Activated T-cell treated with anti-CD3 and anti-CD28 coated beads for 24 hours (primary cell): Measurements from ENCODE around the gene KLHDC10.
"Not testable (repeated sequence)": the region's sequence is repeated elsewhere in the genome, so short reads cannot be mapped to it uniquely, and the experiment has no call there.

ENCODE experiments used
- DNase-seq: peaks from one replicate; pipeline ENCODE4 v3.0.0-alpha.2; 2020; ENCODE audit warnings: low read depth

KLHDC10 gene

DNA sequence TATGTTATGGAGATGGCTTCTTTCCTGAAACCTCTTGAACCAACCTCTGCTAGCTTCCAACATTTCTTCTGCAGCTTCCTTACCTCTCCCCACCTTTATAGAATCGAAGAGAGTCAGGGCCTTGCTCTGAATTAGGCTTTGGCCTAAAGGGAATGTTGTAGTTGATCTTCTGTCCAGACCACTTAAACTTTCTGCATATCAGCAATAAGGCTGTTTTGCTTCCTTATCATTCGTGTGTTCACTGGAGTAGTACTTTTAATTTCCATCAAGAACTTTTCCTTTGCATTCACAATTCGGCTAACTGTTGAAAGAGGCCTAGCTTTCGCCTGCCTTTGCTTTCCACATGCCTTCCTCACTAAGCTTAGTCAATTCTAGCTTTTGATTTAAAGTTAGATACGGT is 48.0 kb downstream of the KLHDC10 start:
- DNase-seq = no peak

DNA sequence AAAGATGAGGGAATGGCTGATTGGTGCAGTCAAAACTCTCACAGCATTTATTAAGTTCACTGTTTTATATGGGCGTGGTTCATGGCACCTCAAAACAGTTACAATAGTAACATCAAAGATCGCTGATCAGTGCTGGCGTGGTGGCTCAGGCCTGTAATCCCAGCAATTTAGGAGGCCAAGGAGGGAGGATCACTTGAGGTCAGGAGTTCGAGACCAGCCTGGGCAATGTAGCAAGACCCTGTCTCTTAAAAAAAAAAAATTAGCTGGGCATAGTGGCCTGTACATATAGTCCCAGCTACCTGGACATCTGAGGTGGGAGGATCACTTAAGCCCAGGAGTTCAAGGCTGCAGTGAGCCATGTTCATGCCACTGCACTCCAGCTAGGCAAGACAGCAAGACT is 48.5 kb downstream of the KLHDC10 start:
- no peak for DNase-seq

DNA sequence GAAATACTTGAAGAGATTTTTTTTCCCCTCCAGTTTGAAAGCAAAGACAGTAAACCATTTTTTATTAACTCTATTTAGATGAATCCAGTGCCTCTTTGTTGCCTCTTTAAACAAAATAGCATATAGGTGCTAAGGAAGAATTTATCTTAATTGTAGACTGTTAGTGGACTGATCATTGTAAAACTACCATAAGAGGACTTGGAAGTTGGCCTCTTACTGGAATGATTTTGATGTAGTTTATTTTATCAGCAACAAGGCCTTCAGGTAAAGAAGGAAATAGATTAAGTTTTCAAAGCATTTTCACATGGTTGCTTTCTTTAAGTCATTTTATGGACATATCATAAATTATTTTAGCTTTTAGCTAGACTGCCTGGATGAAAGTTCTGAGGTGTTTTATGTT is 53.2 kb downstream of the KLHDC10 start:
- no peak for DNase-seq

DNA sequence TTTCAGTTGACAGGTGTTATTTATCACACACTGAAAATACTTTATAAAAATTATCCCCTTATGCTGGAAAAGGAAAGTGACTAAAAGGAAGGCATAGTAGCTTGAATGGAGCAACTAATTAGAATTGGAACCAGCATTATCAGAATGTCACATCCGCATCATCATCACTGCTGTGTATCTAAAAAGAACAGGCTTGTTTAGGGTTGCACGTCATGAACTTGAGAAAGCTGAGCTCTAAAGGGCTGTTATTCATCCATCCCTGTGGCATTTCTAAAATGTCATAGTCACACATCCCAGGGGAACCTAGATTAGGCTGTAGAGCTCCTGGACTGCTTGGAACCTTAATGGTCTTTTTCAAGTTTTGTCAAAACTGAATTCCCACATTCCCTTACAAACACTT is 54.4 kb downstream of the KLHDC10 start:
- no peak for DNase-seq

DNA sequence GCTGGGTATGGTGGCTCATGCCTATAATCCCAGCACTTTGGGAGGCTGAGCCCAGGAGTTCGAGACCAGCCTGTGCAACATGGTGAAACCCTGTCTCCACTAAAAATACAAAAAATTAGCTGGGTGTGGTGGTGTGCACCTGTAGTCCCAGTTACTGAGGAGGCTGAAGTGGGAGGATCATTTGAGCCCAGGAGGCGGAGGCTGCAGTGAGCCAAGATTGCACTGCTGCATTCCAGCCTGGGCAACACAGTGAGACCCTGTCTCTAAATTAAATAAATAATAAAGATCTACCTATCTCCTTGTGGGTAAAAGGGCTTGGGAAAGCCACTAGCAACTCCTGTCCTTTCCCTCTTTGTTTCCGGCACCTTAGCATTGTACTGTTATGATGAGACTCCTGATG is 56.5 kb downstream of the KLHDC10 start:
- DNase-seq = not testable (repeated sequence)

DNA sequence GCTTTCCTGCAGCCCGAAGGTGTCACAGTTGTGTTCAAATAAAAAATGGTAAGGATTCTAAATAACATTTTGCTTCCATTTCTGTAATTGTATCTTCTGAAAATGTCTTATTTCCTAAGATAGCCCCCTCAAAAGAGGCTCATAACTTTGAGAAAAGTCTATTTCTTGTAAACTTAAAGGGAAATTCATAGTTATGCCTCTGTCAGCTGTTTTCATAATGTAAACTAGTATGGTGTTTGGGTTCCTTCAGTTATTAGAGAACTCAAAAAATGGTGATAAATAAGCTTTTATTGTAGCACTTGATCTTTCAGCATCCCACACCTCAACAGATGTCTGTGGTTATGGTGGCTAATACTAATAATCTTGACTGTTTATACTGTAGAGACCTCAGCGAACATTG is 57.1 kb downstream of the KLHDC10 start:
- DNase-seq = no peak

DNA sequence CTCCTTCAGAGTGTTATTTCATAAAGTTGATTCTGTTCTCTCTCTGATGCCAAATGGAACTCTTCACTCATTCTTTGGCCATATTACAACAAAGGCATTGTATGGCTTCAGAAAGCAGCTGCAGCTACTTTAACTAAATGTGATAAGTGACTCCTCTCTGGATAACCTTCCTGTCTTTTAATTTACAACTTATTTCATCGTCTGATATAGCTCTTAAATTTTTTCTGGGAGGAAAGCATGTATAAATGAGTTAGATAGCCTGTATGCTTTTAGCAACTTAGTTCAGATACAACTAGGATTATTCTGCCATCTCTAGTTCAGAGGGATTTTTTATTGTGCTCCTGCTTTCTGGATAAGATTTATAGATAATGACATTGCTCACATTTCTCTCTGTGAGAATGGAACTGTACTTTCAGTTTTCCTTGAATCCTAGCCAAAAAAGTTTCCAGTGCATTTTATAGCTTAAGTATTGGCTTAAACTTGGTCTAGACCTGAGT is 57.5 kb downstream of the KLHDC10 start:
- DNase-seq = no peak

DNA sequence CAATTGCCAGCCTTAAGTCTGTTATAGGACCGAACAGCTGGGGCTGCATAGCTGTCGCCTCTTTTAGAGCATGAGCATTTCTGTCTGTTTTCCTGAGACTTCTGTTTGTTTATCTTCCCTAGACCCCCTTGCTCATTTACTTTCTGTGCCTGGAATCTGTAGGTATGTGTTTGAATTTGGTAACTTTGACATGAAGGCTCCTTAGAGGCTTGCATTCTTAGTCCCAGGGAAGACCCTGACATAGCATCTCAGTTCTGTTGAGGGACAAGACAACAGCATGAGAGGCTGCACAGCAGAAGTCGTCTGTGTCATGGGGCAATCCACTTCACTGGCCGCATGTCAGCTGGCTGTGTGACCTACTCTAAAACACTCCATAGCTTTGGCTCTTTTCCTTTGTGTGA is 58.7 kb downstream of the KLHDC10 start:
- no peak for DNase-seq

DNA sequence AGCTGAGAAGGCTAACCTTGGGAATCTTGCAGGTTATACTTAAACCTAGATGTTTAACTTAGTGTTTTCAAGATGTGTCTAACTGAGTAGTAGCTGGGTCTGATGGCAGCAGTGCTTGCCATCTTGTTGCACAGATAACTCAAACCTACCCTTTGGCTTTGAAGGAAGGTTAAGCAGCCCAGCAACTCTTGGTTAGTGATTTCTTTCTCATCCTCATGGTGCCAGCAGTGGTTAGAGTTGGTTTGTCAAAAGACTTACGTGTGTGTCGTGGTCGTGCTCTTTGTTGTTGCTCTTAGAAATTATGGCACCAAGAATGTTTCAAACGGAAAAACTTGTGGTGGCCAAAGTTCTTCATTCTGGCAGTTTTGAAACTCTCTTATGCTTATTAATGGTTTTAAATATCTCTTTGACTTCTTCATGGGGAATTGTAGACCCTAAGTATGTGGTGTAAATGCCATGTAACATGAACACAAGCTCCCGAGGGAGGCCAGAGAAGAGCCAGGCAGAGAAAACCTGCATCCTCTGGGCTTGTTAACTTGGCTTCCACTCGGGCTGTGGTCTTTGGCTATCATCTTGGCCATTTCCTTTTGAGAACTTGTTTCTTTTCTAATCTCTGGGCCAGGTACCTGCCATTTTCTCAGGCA is 61.0 kb downstream of the KLHDC10 start:
- DNase-seq = no peak

DNA sequence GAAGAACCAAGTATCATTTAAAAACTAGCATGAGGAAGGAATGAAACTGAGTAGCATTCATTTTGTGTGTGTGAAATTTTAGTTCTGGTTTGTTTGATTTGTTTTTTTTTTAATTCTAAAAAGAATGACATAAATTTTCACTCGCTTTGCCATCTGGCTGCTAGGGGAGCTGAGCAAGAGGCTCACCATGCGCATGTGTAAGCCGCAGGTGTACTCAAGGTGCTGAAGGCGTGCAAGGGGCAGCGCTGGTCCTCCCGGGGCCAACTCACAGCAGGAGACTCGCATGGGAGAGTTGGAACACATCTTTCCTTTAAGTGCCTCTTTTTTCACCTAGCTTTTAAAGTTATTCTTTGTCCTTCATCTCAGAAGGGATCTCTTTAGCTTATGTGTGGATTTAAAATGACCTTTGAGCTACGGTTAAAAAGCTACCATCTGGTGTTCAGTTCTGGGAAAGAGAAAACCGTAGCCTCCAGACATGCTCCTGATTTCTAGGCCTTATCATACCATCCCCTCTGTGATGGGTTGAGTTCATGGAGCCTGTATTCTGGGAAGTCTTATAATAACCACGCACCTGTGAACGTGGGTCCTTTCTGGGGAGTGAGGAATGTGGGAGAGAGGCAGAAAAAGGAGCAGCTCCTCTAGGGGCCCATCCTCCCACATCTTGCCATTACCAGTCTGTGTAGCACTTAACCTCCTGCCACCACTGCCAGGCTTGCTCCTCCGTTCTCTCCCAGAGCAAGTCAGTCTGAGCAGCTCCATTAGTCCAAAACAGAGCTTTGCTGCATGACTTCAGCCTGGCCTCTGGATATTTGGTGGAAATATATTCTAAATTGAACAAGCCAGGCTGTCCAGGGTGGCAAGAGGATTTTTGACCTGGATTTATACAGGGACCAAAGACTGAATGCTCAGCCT is 61.9 kb downstream of the KLHDC10 start:
- DNase-seq = no peak

DNA sequence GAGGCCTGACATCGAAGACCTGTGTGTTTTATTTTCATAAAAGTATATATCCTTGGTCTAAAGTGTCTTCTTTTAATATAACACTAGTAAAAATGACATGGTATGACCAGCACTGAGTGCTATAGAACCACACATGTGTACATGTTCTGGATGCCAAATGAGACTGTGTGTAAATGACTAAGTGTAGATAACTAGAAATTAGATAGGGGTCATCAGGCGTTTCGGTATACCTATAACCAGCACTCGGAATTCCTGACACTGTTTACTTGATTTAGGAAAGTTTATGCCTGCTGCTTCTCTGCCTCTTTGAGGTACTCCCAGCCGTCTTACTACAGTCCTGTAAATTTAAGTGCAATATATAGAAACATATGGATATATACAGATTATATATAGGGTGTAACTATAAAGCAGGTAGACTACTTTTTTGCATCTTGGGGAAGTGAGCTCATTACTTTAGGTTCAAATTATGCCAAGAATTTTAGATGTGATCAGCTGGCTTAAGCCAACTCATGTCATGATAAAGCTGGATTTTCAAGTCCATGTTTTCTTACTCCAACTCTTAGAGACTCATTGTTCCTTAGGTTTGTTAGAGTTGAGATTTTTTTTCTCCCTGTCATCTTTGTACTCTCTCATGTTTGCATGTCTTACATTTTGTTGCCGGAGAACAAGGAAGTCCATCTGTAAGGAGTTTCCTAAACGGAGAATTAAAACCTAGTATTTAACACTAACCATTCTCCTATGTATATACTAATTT is 62.9 kb downstream of the KLHDC10 start:
- DNase-seq = no peak

DNA sequence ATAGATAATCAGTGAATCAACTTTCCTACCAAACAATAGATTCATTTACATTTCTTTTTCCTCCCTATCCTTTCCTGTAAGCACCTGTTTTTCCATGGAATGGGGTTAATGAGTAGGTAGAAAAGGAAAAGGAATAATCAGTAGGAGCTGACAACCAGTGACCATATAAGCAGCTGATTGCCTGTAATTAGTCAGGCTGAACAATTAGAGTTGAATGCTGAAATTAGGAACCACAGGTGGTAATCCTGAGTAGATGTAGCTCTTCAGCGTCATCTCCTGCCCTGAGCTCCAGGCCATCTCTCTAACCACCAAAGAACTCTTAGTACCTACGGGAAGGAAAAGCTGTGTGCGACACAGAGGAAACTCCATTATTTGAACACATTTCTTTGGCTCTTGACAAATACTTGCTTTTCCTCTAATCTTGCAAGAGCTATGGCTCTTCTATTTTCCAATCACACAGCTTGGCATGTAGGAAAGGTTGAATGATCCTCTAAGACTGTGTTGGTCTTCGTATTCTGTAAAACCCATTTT is 63.8 kb downstream of the KLHDC10 start:
- DNase-seq = no peak

DNA sequence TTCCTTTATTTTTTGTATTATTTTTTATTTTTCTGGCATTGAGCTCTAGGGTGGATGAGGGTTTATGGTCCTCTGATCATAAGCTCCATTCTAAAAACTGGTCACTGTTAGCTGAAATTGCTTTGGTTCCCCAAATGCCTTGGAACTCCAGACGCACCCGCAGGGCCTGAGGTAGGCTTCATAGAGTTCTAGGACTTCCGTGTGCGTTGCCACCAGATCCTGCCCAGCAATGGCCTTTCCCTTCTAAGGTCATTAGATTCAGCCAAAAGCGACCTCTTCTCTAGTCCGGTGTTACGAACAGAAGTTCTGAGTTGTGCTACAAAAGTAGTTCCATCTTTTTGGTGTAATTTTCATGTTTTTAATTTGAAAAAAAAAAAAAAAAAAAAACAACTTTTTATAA is 64.4 kb downstream of the KLHDC10 start:
- DNase-seq = no peak

DNA sequence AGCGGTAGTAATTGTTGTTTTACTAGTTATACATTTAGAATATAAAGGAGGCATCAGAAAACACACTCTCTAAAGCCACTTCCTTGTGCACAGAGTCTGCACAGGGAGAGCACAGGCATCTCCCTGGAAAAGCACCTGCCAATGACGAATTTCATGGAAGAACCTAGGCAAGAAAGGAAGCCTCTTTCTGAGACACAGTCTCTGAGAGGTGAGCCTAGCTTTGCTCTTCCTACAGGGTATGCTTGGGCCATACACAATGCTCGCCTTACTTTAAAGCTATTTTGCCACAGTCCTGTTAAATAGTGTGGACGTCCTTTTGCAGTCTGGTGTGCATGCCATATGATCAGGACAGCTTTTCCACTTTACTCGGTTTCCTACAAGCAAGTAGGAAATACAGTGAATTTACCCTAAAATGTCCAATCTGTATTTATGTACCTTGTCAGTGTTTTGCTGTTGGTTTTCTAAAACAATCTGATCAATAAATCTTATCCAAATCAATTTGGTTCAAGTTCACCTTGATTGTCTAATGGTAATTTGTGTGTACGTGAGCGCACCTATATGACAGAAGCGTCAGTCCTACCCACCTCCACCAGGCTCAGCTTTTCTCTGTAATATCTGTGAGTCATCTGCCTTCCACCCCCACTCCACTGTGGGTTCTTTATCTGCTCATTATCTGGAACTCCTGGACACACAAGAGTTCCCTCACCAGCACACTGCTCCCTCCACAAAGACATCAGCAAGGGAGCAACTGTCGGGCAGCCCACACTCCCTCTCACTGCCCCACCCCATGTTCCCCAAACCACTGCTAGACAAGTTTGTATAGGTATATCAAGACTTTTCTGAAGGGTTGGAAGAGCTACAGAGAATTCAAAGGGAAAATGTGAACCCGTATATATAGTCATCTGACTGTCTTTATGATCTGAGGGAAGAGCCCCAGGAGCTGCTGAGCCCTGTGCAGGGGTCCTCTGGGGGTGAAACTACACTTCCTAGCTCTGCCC is 65.2 kb downstream of the KLHDC10 start:
- no peak for DNase-seq

DNA sequence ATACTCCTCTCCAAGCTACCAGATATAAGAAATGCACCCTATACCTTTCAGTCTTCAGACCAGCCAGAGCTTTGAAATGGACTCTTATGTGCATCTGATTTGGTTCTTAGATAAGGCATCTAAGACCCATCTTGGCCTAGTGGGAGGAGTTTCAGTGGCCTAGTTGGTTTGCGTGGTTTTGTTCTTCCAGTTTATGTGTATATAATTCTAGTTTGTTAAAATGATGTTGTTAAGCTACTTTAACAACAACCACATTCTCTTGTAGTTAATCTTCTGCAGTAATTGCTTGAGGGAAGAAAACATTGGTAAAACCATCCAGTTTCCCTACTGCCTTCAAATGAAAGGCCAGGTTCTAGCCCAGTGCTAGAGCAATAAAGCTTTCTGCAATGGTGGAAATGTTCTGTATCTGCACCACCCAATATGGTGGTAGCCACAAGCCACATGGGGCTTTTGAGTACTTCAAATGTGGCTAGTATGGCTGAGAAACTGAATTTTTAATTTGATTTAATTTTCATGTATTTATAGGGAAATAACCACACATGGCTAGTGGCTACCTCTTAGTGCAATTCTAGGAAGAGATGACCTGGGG is 66.3 kb downstream of the KLHDC10 start:
- DNase-seq = no peak

DNA sequence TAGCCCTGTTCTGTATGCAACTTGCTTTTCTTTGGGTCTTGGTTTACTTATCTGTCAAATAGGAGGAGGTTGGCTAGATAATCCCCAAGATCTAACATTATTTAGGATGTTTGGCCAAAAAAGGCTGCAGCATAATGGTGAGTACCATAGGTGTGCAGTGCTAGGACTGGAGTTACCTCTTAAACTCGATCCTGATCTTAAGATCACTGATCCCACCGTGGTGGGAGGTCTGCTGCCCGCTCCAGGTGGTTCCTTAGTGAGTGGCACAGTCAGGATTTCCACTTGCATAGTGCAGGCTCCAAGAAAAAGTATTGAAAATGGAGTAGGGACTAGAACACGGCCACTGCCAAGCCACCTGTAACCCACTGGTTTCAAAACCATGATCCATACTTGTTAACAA is 66.9 kb downstream of the KLHDC10 start:
- no peak for DNase-seq

DNA sequence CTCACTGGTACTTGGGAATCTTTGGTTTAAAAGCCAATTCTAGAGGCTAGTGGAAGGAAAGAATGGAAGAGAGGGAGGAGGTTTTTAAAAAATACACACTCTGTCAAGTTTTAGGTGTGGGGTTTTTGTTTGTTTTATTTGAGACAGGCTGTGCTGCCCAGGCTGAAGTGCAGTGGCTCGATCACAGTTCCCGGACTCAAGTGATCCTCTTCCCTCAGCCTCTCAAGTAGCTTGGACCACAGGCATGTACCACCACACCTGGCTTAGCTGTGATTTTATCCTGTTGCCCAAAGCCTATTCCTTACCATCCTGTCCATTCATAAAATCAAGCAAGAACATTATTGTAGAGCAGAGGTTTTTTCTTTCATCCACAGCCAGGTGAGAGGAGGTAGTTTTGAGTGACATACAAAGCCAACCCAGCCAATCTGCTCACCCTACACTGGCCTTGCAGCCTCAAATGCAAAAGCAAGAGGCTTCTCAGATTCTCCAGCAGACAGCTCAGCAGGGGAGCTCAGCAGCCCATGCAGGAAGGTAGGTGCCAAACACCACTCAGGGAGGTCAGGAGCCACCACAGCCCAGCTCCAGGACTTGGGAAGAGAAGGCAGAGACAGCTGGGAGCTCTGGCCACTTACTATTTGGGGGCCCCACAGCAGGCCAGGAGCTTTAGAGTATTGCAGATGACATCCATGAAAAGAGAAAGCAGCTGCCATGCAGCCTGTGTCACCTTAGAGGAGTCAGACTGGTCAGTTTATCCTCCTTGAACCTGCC is 69.0 kb downstream of the KLHDC10 start:
- DNase-seq = no peak

DNA sequence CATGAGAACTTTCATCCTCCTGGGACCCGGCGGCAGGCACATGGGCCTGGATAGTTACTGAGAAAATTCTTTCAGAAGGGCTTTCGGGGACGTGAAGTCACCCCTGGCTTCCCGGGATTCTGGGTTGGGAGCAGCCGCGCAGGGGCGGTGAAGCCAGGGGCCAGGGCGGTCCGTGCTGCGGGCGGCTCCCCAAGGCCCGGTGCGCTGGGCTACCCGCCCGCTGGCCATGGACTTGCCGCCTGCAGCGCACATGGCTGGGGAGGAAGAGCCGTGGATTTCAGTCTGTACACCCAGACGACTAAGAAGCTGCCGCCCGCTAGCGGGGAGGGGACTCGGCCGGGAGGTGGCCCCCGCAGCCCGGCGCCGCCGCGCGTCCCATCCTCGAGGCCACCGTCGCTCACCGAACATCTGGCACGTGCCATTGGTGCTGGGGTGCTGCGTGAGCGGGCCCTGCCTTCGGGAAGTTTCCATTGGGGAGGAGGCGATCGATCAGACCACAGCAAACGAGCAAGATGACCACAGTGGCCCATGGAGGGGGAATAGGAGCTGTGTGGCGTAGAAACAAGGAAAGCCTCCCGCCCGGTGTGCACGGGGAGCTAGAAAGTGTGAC is 70.3 kb downstream of the KLHDC10 start:
- no peak for DNase-seq

DNA sequence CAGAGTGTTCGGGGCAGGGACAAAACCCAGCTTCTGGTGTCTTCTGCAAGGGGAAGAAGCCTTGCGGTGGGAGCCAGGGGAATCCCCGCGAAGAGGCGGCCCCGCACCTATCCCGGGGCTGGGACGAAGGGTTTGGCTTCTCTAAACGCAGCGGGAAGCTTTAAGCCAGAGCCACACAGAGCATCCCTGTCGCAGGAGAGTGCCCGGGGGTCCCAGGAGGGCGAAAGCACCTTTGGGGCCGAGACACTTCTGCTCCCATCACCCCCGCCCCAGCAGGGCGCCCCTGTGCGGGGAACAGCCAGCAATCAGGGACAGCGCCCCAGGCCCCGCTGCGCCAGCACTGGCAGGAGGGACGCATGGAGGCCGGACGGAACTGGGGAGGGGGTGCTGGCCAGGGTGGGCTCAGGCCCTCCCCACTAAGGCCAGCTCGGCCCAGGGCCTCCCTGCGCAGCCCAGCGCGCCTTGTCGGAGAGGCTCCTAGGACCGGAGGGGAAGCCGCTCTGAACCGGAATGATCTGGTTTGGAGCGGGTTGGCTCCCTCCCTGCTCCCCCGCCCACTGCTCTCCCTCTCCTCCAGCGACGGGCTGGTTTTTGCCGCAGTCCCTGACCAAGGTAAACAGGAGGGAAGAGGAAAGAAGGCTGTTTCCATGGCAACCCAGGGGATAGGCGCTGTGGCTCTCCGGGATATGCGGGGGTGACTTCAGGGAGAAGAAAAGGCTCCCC is 71.0 kb downstream of the KLHDC10 start:
- DNase-seq = peak; percentile 33
